ENCODE data around the gene CSTF1.

GRCh38 chr20:56358600-56359211 is 33.7 kb upstream of the CSTF1 start, which contains the start of gene FAM210B:
- TF ChIP-seq POLR2AphosphoS5 (IDR thresholded peaks at IDR 0.05; ENCODE audit: low read depth, low read length) (no peak), CTCF (IDR thresholded peaks at IDR 0.05; ENCODE audit: control extremely low read depth in 1 of 3, insufficient read depth in 1 of 3, low read depth in 1 of 3, low read length in 3 of 3) (no peak), CREB1 (IDR thresholded peaks at IDR 0.05) (no peak), SIX5 (IDR thresholded peaks at IDR 0.05; ENCODE audit: low read depth, low read length) (no peak), POLR2A (IDR thresholded peaks at IDR 0.05; ENCODE audit: control extremely low read depth in 1 of 2, low read depth in 2 of 2, low read length in 2 of 2) (no peak), MAX (IDR thresholded peaks at IDR 0.05) (no peak), SP4 (IDR thresholded peaks at IDR 0.05; ENCODE audit: low read length) (peak; percentile 44; the same call in 1 of the 2 replicates), BRCA1 (IDR thresholded peaks at IDR 0.05; ENCODE audit: low read depth, low read length) (no peak), KDM1A (IDR thresholded peaks at IDR 0.05; ENCODE audit: borderline replicate concordance, low read length) (no peak)
